Psoas muscle (tissue), 8 donors: ENCODE measurements around the gene CRTAC1. TPM values are rescaled to one million over a fixed set of nuclear protein-coding genes. Genes with fewer than 3 reads are reported as not detected.
A peak's percentile ranks its signal among the peaks of the same experiment; 100 is the strongest.

Experiments used
- ATAC-seq, 4 donors: fragments of 200-7000 bp; cut with Tn5 transposase; one replicate each; pipeline ENCODE4 v1.9.1; 2020; ENCODE audit warnings: moderate library complexity in 3 of 4, mild to moderate bottlenecking in 2 of 4
- DNase-seq, 2 donors: peaks; one replicate each; pipeline ENCODE4 v3.0.0-alpha.2; 2020
- H3K27ac ChIP-seq: fragments of 200-600 bp; one replicate; pipeline ENCODE4 v1.8.0; 2022
- H3K27me3 ChIP-seq, 3 donors: fragments of 200-600 bp in 1 of 3; one replicate each; pipeline versions ENCODE4 v1.6.1 to v1.8.0; 2013 to 2022; ENCODE audit warnings: low read length in 2 of 3, mild to moderate bottlenecking in 2 of 3, moderate library complexity in 1 of 3; ENCODE audit not compliant: insufficient read depth in 3 of 3
- H3K36me3 ChIP-seq, 2 donors: fragments of 200-600 bp in 1 of 2; one replicate each; pipeline versions ENCODE4 v1.6.1 to v1.8.0; 2013 to 2022; ENCODE audit warnings: low read depth in 1 of 2, mild to moderate bottlenecking in 1 of 2, moderate library complexity in 1 of 2; ENCODE audit not compliant: insufficient read depth in 1 of 2
- H3K4me1 ChIP-seq: fragments of 200-600 bp; one replicate; pipeline ENCODE4 v1.8.0; 2022
- H3K4me3 ChIP-seq: fragments of 200-600 bp; one replicate; pipeline ENCODE4 v1.8.0; 2022; ENCODE audit warnings: mild to moderate bottlenecking
- H3K9me3 ChIP-seq: fragments of 200-600 bp; one replicate; pipeline ENCODE4 v1.8.0; 2022
- WGBS, 3 donors: extraction: QIAGEN DNeasy Blood & Tissue Kit; methylation state at CpG; one replicate each; pipeline versions ENCODE4 v1.1.6 to v1.1.7; 2013; 5-methylcytosine and 5-hydroxymethylcytosine counted together
- intact Hi-C, 2 donors: fragments of 100-400 bp; cut with DNase I; formaldehyde crosslinking; loops; one replicate each; pipeline versions ENCODE4 v1.11.0 to v1.14.2; 2022
- polyA plus RNA-seq, 3 donors: library from polyadenylated mRNA; stranded (reverse); fragments of 200-250 nt; gene quantifications; one replicate each; pipeline ENCODE4 v1.2.3, GENCODE V29; 2013
- total RNA-seq, 4 donors: library from RNA; stranded (reverse); fragmentation: NEBNext Ultra II Directional in 2 of 4; extraction: Animal tissue kit (Norgen Biotek cat#: 25700) in 2 of 4; gene quantifications; one replicate each; pipeline versions ENCODE4 v1.2.1 to v1.2.4, GENCODE V29; 2021 to 2023
- TF ChIP-seq, protein P1 (sequence below): fragments of 200-600 bp; IDR thresholded peaks from one replicate; pipeline ENCODE4 v1.8.0; 2022; ENCODE audit warnings: antibody characterized with exemption
- donor health status: healthy with polysubstance abuse.
- donor health status: DM: no; HTN: no; CAD: no; lungs with moderate emphysema.
- donor health status: Bipolar disorder and iron deficiency.
- donor health status: healthy.
- donor health status: DM: yes; HTN: yes; CAD: no.
- donor health status: DM: no; HTN: no; CAD: no.
- donor health status: DM: no; HTN: no; CAD: no.
- donor health status: DM: yes; HTN: yes; CAD: no.

Gene CRTAC1
- total and polyA plus RNA-seq, 7 donors, result 0.07 to 0.93 (median 0.30) TPM

- Histone ChIP-seq H3K36me3 (no peaks in the 10 kb centered on the region), H3K4me3 (no peak overlapping the region), H3K27me3 (peaks cover 1 to 74% (median 9%) of the 10 kb centered on the region in 3 donors), H3K27ac (no peak overlapping the region), H3K9me3 (no peaks in the 10 kb centered on the region), H3K4me1 (peaks cover 4% of the 10 kb centered on the region)
- DNase-seq (no peak), ATAC-seq (no peak)
- 43 to 55% (median 50%) methylated on average over 3 of the region's 3 CpGs for WGBS, 3 donors
- intact Hi-C loops, result no loop called here
- TF ChIP-seq, protein P1, sequence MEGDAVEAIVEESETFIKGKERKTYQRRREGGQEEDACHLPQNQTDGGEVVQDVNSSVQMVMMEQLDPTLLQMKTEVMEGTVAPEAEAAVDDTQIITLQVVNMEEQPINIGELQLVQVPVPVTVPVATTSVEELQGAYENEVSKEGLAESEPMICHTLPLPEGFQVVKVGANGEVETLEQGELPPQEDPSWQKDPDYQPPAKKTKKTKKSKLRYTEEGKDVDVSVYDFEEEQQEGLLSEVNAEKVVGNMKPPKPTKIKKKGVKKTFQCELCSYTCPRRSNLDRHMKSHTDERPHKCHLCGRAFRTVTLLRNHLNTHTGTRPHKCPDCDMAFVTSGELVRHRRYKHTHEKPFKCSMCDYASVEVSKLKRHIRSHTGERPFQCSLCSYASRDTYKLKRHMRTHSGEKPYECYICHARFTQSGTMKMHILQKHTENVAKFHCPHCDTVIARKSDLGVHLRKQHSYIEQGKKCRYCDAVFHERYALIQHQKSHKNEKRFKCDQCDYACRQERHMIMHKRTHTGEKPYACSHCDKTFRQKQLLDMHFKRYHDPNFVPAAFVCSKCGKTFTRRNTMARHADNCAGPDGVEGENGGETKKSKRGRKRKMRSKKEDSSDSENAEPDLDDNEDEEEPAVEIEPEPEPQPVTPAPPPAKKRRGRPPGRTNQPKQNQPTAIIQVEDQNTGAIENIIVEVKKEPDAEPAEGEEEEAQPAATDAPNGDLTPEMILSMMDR, result no peak
Observed at GRCh38 chr10:98033515-98033914, 3.1 kb upstream of the CRTAC1 start.

DNA sequence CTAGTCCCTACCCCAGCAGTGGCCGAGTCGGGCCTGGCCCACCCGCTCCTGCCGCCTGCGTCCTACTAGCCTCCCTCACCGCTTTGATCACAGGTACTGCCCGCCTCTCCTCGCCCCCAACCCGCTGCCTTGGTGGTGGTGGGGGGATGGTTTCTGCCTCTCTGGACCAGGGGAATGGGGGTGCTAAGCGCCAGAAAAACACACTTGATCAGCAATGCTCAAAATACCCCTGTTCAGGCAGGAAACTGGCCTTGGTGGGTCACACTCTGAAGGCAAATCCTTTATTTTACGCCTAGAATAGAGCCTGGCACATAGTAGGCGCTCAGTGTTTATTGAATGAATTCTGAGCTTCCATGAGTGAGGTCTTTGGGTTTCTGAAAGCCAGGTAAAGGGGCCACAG, 1.0 kb upstream of the CRTAC1 start:
- TF ChIP-seq, protein P1, result no peak
- WGBS, 3 donors, result 32 to 47% (median 43%) methylated on average over 9 to 12 of the region's 12 CpGs
- DNase-seq (no peak), ATAC-seq (no peak)
- Histone ChIP-seq H3K4me3 (no peak overlapping the region), H3K9me3 (no peaks in the 10 kb centered on the region), H3K27me3 (peaks cover 5 to 67% (median 10%) of the 10 kb centered on the region in 3 donors), H3K36me3 (no peaks in the 10 kb centered on the region), H3K4me1 (peaks cover 4% of the 10 kb centered on the region), H3K27ac (no peak overlapping the region)
- intact Hi-C loops, result no loop called here

- ATAC-seq (peak in 1 of 4 donors; percentile 21), DNase-seq (no peak)
- no peaks in the 10 kb centered on the region for H3K9me3 ChIP-seq
- intact Hi-C loops, result no loop called here
- peak overlapping the region; percentile 58 for H3K4me3 ChIP-seq
- H3K4me1 ChIP-seq, result peaks cover 4% of the 10 kb centered on the region
- TF ChIP-seq, protein P1, result no peak
- no peak overlapping the region for H3K27ac ChIP-seq
- 0 to 3% (median 1%) methylated on average over 19 to 49 of the region's 49 CpGs for WGBS, 3 donors
- peaks cover 5 to 67% (median 10%) of the 10 kb centered on the region in 3 donors for H3K27me3 ChIP-seq
- no peaks in the 10 kb centered on the region for H3K36me3 ChIP-seq
Observed at GRCh38 chr10:98030991-98031431, 590 bp upstream of the CRTAC1 start.

GRCh38 chr10:98029149-98030092, 1.0 kb downstream of the CRTAC1 start:
- no peaks in the 10 kb centered on the region for H3K9me3 ChIP-seq
- H3K36me3 ChIP-seq, result no peaks in the 10 kb centered on the region
- ATAC-seq (peak in 1 of 4 donors; percentile 32), DNase-seq (no peak)
- 2 to 4% (median 4%) methylated on average over 40 to 44 of the region's 44 CpGs for WGBS, 3 donors
- peaks cover 4% of the 10 kb centered on the region for H3K4me1 ChIP-seq
- H3K27ac ChIP-seq, result no peak overlapping the region
- peak overlapping the region; percentile 58 for H3K4me3 ChIP-seq
- peaks cover 5 to 57% (median 10%) of the 10 kb centered on the region in 3 donors for H3K27me3 ChIP-seq
- intact Hi-C loops, result loop anchor here in 1 of 2 donors (10.0 kb wide), 1 partner anchor 255 kb away; the partner anchor contains the start of gene SFRP5
- TF ChIP-seq, protein P1, result no peak
